Embryonic facial prominence (tissue), 1 donor: Measurements from ENCODE around the gene C9orf50.

Source experiments
- DNase-seq: peaks from one replicate; pipeline ENCODE4 v3.0.0-alpha.2; 2016; ENCODE audit errors: extremely low spot score

C9orf50 gene

DNA sequence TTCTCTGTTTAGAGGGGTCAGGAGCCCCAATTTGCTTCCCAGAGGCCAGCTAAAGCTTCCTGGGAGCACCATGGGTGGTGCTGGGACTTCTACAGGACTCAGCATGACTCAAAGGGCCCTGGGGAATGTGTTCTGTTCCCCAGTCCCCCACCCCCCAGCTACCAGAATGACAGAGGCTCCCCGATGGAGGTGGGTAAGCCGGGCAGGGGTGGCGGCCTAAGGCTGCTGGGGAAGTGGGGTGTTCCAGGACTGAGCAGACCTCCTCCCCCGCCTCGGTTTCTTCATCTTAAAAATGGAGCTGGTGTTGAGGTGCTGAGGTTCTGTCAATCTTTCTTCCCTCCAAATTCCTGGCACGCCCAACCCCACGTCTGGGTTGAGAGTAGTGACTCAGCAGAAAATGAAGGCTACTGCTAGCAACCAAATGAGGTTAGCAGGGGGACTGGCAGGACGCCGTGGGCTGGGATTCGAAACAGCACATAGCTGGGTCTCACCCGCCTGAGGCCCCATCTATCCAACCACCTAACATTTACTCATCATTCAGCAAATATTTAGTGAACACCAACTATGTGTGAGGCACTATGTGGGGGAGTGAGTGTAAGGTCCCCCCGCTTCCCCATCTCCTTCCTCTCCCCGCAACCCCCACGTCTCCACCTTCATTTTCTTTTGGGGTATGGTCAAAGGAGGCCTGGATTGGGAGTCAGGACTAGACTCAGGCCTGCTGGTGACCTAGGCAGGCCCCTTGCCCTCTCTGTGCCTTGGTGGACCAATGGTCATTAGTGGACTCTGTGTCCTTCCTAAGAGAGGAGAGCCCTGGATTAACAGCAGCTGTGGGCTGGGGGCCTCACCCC is 50.2 kb downstream of the C9orf50 start:
- DNase-seq: peak; percentile 10

DNA sequence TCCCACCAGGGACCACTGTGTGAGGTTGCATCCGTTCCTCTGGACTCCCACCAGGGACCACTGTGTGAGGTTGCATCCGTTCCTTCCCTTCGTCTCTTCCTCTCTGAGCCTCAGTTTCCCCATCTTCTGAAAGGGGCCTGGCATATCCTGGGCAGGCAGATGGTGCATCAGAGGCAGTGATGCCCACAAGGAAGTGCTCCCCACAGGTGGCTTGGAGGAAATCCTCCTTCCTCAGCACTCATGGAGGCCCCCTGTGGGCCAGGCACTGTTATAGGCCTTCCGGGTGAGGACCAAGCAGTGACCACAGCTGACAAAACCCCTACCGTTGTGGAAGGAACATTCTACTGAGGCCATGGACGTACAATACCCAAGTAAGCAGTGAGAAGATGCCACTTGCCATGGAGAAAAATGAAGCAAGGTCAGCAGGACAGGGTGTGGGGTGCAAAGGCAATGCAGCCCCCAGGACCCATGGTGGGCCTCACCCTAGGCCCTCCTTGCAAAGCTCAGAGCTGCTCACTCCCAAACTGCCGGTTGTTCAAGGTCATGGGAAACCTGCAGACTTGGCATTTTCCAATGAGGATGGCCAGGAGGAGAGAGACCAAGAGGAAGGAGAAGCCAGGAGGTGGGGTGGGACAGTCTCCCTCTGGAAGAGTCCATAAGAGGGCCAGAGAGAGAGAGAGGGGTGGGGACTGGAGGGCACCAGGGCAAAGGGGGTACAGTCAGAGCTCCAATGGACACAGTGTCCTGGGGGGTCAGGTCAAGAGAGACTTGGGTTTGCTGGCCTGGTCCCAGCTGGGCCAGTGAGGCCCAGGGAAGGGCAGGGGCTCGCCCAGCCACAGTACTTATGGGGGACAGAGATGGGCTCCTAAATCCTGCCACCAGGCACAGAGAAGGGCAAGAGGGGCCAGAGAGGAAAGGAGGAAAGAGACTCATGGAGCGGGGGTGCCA is 51.1 kb downstream of the C9orf50 start:
- no peak for DNase-seq

- no peak for DNase-seq
These were observed 52.1 kb downstream of the C9orf50 start for GRCh38 chr9:129568560-129569501.

DNA sequence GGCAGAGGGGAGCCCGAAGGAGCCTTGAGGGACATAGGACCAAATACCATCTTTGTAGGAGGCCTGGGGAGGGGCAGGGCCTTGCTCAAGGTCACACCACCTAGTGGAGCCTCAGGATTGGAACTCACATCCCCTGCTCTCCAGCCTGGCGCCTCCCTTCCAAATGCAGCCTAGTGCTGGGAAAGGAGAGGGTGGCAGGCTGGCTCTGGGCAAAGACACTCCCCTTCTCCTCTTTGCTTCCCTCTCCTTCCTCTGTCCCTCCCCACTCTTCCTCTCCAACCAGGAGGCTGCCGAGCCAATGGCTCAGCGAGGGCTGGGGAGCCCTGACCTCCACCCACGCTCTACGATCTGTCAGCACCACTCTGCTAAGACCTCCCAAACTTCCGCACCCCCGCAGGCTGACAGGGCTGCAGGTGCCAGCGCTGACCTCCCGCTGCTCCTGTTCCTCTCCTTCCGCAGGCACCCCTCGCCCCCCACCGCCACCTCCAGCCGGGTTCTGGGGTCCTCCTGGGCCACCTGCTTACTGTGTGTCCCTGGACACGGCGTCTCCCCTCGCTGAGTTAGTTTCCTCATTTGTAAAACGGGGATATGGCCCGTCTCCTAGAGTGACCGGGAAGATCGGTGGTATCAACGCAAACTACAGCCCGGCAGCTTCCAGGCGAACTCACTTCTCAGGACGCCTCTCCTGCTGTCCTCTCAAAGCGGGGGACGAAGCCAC is 52.9 kb downstream of the C9orf50 start:
- peak; percentile 5 for DNase-seq

- DNase-seq: no peak
These were observed 53.6 kb downstream of the C9orf50 start for GRCh38 chr9:129567329-129567728.

GRCh38 chr9:129566563-129567266 is 54.2 kb downstream of the C9orf50 start:
- no peak for DNase-seq

DNA sequence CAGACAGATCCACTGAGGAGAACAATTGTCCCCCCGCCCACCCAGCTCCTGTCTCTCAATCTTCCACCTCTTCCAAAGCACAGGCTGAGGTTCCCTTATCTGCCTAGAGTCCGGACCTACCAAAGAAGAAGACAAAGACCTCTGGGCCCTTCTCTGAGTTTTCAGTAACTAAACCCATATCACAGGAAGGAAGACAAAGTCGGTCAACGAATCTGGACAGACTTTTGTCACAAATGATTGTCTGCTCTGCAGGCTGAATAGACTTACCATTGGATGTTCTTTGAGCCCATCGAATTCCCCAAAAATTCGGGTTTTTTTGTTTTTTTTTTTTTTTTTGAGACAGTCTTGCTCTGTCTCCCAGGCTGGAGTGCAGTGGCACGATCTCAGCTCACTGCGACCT is 58.0 kb downstream of the C9orf50 start:
- DNase-seq: no peak

- DNase-seq: peak; percentile 4
These were observed 58.4 kb downstream of the C9orf50 start for GRCh38 chr9:129562514-129562913.
